Neural cell (in vitro differentiated cells): ENCODE measurements around the gene IYD. TPM values are rescaled to one million over a fixed set of nuclear protein-coding genes. Genes with fewer than 3 reads are reported as not detected.

ENCODE experiments used
- H2AFZ ChIP-seq: fragments of 200-600, 300-800 bp; sonication (generic), shearing (Covaris generic); 2 replicates; pipeline ENCODE4 v1.6.0; 2014; ENCODE audit warnings: low read depth, mild to moderate bottlenecking, antibody characterized with exemption, low read length, moderate library complexity
- H3F3A ChIP-seq: fragments of 200-600 bp; shearing (Covaris generic); 2 replicates; pipeline ENCODE4 v1.6.1; 2016; ENCODE audit warnings: mild to moderate bottlenecking, moderate library complexity, mixed read lengths, antibody characterized with exemption, low read length; ENCODE audit not compliant: insufficient read depth, poor library complexity, severe bottlenecking
- H3K27ac ChIP-seq: fragments of 200-600, 300-800 bp; sonication (generic), shearing (Covaris generic); 2 replicates; pipeline ENCODE4 v1.5.1; 2014; ENCODE audit warnings: mild to moderate bottlenecking, low read length, moderate library complexity
- H3K27me3 ChIP-seq: fragments of 300-800, 200-600 bp; sonication (generic), shearing (Covaris generic); 2 replicates; pipeline ENCODE4 v1.6.0; 2014; ENCODE audit warnings: mild to moderate bottlenecking, low read depth, low read length, moderate library complexity; ENCODE audit not compliant: insufficient read depth
- H3K36me3 ChIP-seq: fragments of 300-800, 200-600 bp; sonication (generic), shearing (Covaris generic); 2 replicates; pipeline ENCODE4 v1.5.1; 2014; ENCODE audit warnings: mild to moderate bottlenecking, antibody characterized with exemption, low read length, moderate library complexity; ENCODE audit not compliant: insufficient read depth
- H3K4me2 ChIP-seq: fragments of 300-800, 200-600 bp; sonication (generic), shearing (Covaris generic); 2 replicates; pipeline ENCODE4 v1.6.0; 2014; ENCODE audit warnings: mild to moderate bottlenecking, low read length
- H3K4me3 ChIP-seq: fragments of 300-800, 200-600 bp; sonication (generic), shearing (Covaris generic); 2 replicates; pipeline ENCODE4 v1.5.1; 2014; ENCODE audit warnings: mild to moderate bottlenecking, low read length, moderate library complexity
- H3K79me2 ChIP-seq: fragments of 200-600 bp; shearing (Covaris generic); replicated peaks from 2 replicates; pipeline ENCODE4 v1.6.0; 2014; ENCODE audit warnings: mild to moderate bottlenecking, low read length, moderate library complexity; ENCODE audit not compliant: insufficient read depth
- H3K9ac ChIP-seq: fragments of 300-800, 200-600 bp; sonication (generic), shearing (Covaris generic); 2 replicates; pipeline ENCODE4 v1.6.1; 2016; ENCODE audit warnings: mild to moderate bottlenecking, low read length, mixed read lengths
- H3K9me2 ChIP-seq: fragments of 200-600 bp; shearing (Covaris generic); 2 replicates; pipeline ENCODE4 v1.6.1; 2016; ENCODE audit warnings: mild to moderate bottlenecking, low read length, mixed read lengths; ENCODE audit not compliant: insufficient read depth
- H3K9me3 ChIP-seq: fragments of 200-600, 300-800 bp; sonication (generic), shearing (Covaris generic); 2 replicates; pipeline ENCODE4 v1.6.1; 2016; ENCODE audit warnings: mild to moderate bottlenecking, mixed run types, low read length, moderate library complexity, mixed read lengths
- H4K20me1 ChIP-seq: fragments of 200-600 bp; shearing (Covaris generic); 2 replicates; pipeline ENCODE4 v1.6.1; 2016; ENCODE audit warnings: mild to moderate bottlenecking, mixed run types; ENCODE audit not compliant: insufficient read depth
- CTCF ChIP-seq: fragments of 450-650 bp; IDR thresholded peaks from 2 replicates; pipeline ENCODE4 v1.5.1; 2014; ENCODE audit warnings: antibody characterized with exemption, mild to moderate bottlenecking, moderate library complexity; ENCODE audit not compliant: poor library complexity, severe bottlenecking
- EP300 ChIP-seq: fragments of 450-650 bp; conservative IDR thresholded peaks from 2 replicates; pipeline ENCODE4 v1.6.1; 2014; ENCODE audit warnings: antibody characterized with exemption, mild to moderate bottlenecking, moderate library complexity; ENCODE audit not compliant: poor library complexity, severe bottlenecking
- EZH2 ChIP-seq: fragments of 200-600, 300-800 bp; shearing (Covaris generic), sonication (generic); IDR thresholded peaks from 2 replicates; pipeline ENCODE4 v1.6.1; 2014; ENCODE audit warnings: antibody characterized with exemption, low read length, borderline replicate concordance, mild to moderate bottlenecking; ENCODE audit not compliant: insufficient read depth, poor library complexity, severe bottlenecking
- MXI1 ChIP-seq: fragments of 450-650 bp; conservative IDR thresholded peaks from 2 replicates; pipeline ENCODE4 v1.6.1; 2014; ENCODE audit warnings: antibody characterized with exemption, mild to moderate bottlenecking; ENCODE audit not compliant: poor library complexity, severe bottlenecking
- POLR2AphosphoS5 ChIP-seq: IDR thresholded peaks from 2 replicates; pipeline ENCODE4 v1.6.1; 2012
- RAD21 ChIP-seq: fragments of 450-650 bp; conservative IDR thresholded peaks from 2 replicates; pipeline ENCODE4 v1.6.1; 2014; ENCODE audit warnings: antibody characterized with exemption, mild to moderate bottlenecking, moderate library complexity
- REST ChIP-seq: IDR thresholded peaks from 2 replicates; pipeline ENCODE4 v1.6.1; 2012; ENCODE audit warnings: borderline replicate concordance
- SMC3 ChIP-seq: fragments of 450-650 bp; conservative IDR thresholded peaks from 2 replicates; pipeline ENCODE4 v1.6.1; 2014; ENCODE audit warnings: antibody characterized with exemption, mild to moderate bottlenecking, moderate library complexity; ENCODE audit not compliant: poor library complexity
- TAF1 ChIP-seq: IDR thresholded peaks from 2 replicates; pipeline ENCODE4 v1.6.1; 2012; ENCODE audit warnings: low read depth
- polyA plus RNA-seq: library from polyadenylated mRNA; depleted of rRNA; stranded (reverse); fragments of >200 nt; gene quantifications from 2 replicates; pipeline ENCODE4 v1.2.3, GENCODE V29; 2014

Gene IYD
- polyA plus RNA-seq, 1 donor from 2014 or later, result not detected

DNA sequence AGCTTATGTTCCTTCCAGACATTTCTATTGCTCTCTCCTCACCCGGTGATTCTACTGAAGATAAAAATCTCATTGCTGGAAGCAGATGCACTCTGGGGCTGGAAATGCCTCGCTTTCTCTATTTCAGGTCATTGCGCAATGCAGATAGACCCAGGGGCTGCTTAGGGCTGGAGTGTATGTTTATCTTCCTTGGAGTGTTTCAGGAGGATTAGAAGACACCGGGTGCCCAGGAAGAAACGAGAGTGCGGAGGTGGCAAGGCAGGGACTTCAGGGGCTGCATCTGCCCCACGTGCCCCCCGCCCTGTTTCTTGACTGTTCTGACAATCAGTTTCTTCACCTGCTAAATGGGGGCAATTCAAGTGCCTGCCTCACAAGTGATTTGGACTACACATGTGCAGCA lies 45.6 kb upstream of the IYD start:
- H3K4me2 ChIP-seq, result no peak overlapping the region
- no peak overlapping the region for H2AFZ ChIP-seq
- H3K27me3 ChIP-seq, result no peaks in the 10 kb centered on the region
- H4K20me1 ChIP-seq, result no peaks in the 10 kb centered on the region
- H3K27ac ChIP-seq, result no peak overlapping the region
- H3K9me2 ChIP-seq, result no peaks in the 10 kb centered on the region
- no peak for TF ChIP-seq SMC3
- no peak for TF ChIP-seq CTCF
- no peak for TF ChIP-seq TAF1
- TF ChIP-seq EZH2, result no peak
- TF ChIP-seq REST, result no peak
- no peak for TF ChIP-seq EP300
- no peak for TF ChIP-seq RAD21
- TF ChIP-seq POLR2AphosphoS5, result no peak
- no peak for TF ChIP-seq MXI1
- no peaks in the 10 kb centered on the region for H3K36me3 ChIP-seq
- H3K79me2 ChIP-seq, result no peaks in the 10 kb centered on the region
- H3K4me3 ChIP-seq, result no peak overlapping the region
- no peaks in the 10 kb centered on the region for H3F3A ChIP-seq
- no peaks in the 10 kb centered on the region for H3K9me3 ChIP-seq
- no peak overlapping the region for H3K9ac ChIP-seq

GRCh38 chr6:150324044-150324443 lies 44.8 kb upstream of the IYD start:
- TF ChIP-seq POLR2AphosphoS5, result no peak
- no peak for TF ChIP-seq EP300
- Histone ChIP-seq H3K27ac (no peak overlapping the region), H3K4me2 (no peak overlapping the region), H3K4me3 (no peak overlapping the region), H3K9ac (no peak overlapping the region), H3K27me3 (no peaks in the 10 kb centered on the region), H3F3A (no peaks in the 10 kb centered on the region), H3K36me3 (no peaks in the 10 kb centered on the region), H4K20me1 (no peaks in the 10 kb centered on the region), H2AFZ (no peak overlapping the region), H3K9me3 (no peaks in the 10 kb centered on the region), H3K9me2 (no peaks in the 10 kb centered on the region), H3K79me2 (no peaks in the 10 kb centered on the region)
